GM21723 (cell line): ENCODE results near the gene MAP3K14.
A peak's percentile ranks its signal among the peaks of the same experiment; 100 is the strongest.

Experiments used
- ATAC-seq: cut with Tn5 transposase; IDR thresholded peaks from one replicate; pipeline ENCODE4 v1.9.1; 2021; ENCODE audit warnings: mild to moderate bottlenecking, moderate library complexity; ENCODE audit not compliant: unreplicated experiment

The MAP3K14 gene

GRCh38 chr17:45238155-45238774, 78.6 kb downstream of the MAP3K14 start:
- ATAC-seq, result no peak

DNA sequence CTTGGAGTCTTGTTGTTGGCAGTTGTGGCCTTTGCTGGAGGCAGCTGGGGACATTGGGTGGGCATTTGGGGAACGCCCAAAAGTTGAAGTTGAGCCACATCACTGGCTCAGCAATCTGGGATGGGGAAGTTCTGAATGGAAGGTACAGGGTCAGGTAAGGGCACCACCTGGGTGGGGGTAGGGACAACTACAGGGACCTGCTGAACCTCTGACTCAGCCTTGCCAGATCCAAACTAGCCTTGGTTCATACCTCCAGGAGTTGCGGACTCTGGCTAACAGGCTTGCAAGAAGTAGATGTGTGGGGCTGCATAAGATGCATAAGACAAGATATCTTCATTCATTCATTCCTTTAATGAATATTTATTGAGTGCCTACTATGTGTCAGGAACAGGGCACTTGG, 79.1 kb downstream of the MAP3K14 start:
- ATAC-seq, result no peak

GRCh38 chr17:45236282-45236606, 80.6 kb downstream of the MAP3K14 start:
- ATAC-seq, result no peak

DNA sequence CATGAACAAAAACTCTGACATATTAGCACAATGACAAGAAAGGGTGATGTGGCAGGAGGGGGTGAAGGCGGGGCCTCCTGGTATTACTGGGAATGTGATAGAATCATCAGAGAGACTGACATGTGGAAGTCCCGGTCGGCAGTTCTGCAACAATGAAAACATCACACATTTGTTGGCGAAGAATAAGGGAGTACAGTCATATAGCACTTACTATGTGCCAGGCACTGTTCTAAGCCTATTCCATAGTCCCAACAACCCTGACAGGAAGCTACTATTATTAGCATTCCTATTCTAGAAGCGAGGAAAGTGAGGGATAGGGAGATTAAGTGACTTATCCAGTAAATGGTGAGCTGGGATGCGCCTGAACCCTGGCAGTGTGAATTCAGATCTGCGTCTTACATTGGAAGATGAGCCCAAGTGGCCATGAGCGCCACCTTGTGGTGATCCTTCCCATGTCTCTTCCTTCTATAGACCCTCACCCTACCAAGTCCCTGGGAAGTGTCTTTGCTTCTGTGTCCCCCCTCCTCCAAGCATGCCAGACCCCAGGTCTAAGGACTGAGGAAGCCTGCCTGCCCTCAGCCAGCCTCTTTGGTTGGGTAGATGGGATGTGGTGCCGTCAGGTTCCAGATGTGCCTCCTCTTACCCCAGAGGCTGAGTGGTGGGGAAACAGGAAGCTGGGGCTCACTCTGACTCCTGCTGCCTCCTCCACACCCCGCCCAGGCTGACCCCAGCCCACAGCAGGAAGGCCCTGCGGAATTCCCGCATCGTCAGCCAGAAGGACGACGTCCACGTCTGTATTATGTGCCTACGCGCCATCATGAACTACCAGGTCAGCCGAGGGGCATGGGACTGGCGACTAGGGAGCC, 81.2 kb downstream of the MAP3K14 start:
- no peak for ATAC-seq

- ATAC-seq, result no peak
Measured at GRCh38 chr17:45234641-45235415, 82.0 kb downstream of the MAP3K14 start.

- no peak for ATAC-seq
Measured at GRCh38 chr17:45233423-45233924, 83.3 kb downstream of the MAP3K14 start.

GRCh38 chr17:45232514-45233422, 84.1 kb downstream of the MAP3K14 start:
- no peak for ATAC-seq

DNA sequence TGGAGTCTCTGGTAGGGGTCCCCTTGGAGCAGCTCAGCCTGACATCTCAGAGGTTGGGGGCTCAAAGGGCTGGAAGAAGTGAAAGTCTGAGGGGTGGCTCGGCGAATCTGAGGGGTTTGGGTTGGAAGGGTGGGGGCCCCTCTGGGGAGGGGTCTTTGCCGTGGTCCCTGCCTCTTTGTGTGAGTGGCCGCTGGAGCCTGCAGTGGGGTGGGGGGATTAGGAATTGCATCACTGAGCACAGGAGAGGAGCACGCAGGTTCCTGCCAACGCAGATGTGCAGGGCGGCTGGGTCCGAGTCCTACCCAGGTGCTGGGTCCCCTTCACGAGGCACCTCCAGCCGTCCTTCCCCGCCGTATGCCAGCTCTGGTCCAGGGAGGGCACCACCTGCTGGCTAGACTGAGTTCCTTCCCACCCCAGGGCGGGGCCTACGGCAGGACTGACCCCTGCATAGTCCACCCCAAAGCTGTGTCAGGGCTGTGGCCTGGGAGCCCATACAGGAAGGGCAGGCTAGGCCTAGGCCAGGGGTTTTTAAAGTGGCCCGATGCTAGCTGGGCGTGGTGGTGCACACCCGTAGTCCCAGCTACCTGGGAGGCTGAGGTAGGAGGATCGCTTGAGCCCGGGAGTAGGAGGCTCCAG, 85.2 kb downstream of the MAP3K14 start:
- no peak for ATAC-seq

DNA sequence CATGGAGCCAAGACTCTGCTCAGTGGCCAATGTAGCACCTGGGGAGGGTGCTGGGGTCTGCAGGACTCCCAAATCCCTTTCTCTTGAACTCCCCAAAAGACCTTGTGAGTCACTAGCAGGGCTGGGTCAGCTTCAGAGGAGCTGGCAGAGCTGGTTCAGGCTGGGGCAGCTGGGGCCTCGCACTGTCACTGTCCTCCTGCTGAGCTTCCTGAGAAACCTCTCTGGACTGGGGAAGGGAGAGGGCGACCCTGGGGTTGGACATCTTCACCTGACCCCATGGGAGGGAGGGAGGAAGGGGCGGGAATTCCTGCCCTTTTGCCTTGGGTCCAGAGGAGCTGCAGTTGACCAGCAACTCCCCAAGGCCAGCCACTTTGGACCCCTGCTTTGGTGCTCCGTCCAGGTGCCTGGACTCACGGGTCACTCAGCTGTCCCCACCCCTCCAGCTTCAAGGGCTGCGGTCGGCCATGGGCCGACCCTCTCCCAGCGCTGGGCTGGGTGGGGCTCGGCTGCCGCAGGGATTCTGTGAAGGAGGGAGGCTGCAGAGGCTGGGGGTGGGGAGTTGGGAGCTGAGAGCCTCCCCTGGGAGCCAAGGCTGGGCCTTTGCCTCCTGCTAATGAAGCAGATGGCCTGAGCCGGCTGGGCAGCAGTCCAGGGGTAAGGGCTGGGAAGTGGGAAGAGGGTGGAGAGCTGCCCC, 85.9 kb downstream of the MAP3K14 start:
- no peak for ATAC-seq

DNA sequence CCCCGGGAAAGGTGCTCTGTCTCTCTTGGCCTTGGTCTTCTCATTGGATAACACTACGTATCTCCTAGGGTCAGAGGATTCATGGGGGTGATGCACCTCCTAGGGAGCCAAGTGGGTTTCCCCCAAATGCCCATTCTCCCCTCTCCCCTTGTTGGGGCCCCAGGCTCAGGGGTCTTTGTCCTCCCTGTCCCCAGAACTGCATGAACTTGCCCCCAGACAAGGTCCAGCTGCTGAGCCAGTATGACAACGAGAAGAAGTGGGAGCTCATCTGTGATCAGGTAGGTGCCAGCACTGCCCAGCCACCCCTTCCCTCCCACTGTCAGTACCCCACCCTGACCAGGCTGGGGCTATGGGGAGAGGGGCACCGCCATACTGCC, 86.4 kb downstream of the MAP3K14 start:
- no peak for ATAC-seq

DNA sequence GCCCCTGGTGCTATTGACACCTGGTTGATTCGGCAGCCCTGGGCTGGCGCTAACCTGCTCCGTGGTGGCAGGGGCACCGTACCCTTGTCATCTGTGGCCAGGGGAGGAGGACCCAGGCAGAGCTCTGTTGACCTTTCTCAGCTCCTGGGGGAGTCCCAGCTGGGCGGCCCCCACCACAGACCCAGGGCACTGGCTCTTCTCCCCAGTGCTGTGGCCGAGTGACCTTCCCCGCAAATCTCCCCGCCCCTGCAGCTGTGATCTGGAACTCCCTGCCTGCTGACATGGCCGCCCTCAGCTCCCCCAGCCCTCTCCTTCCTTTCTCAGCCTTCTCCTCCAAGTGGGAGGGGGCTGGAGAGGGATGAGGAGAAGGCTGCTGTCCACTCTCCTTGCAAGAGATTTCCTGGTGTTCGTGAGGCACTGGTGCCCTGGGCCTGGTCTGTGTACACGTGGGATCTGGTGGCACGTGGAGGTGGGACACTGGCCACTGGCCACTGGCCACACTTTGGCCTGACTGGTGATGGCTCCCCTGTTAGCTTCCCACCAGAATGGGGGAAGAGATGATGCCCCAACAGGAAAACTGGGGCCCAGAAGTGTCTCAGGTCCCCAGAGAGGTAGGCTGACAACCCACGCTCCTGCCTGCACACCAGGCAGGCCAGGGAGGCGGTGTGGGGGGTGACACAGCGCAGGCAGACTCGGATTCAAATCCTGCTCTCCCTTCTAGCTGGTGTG, 87.0 kb downstream of the MAP3K14 start:
- ATAC-seq, result no peak

- peak; percentile 31 for ATAC-seq
Measured at GRCh38 chr17:45228763-45229539, 87.9 kb downstream of the MAP3K14 start.

GRCh38 chr17:45227926-45228762, 88.7 kb downstream of the MAP3K14 start:
- no peak for ATAC-seq

DNA sequence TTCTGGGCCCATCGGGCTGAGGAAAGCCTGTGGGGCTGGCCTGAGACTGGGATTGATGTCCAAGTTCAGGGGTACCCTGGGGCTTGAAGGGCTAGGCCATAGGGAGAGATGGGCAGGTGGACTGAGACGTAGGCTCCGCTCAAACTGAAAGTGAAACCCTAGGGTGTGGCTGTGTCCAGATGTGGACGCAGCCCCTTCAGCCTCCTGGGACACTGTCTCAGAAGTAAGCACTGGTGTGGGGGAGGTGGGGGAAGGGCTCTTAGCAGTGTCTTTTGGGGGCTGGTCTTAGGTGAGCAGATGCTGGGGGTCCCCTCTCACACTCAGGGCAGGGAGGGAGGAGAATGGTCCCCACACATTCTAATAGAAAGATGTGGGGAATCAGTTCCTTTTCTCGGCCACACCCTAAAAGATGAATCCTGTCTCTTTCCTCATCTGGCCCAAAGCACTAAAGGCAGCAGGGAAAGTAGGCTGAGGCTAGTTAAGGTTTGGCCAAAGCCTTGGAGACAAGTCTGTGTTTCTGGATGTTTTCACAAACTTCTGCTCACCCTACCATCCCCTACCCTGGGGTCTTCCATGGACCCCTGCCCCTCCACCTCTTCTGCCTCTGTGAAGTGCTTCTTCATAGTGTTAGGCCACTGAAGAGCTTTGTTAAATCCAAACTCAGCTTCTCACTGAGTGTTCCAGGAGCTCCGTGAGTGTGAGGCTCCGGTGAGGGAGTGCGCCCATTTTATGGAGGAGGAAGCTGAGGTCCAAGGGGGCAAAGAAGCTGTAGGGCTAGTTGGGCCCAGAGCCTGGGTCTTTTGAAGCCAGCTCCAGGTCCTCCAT, 89.5 kb downstream of the MAP3K14 start:
- no peak for ATAC-seq

DNA sequence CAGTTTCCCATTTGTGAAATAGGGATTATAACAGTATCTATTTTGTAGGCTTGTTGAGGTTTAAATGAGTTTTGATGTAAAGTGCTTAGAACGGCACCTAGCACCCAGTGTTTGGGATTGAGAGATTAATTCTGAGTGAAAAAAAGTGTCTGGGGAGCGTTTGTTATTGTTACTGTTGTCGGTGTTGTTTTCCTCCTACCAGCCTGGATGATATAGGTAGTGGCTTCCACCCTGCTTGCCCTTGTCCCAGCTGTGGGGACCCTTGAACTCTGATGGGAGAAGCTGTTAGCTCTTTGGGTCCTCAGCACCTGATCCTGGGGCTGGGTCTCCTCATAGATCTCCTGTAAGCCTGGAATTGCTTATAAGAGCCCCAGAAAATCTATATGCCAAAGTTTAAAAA, 90.2 kb downstream of the MAP3K14 start:
- no peak for ATAC-seq

- peak; percentile 43 for ATAC-seq
Measured at GRCh38 chr17:45225964-45226530, 90.8 kb downstream of the MAP3K14 start.
